GM21360 (cell line): Measurements from ENCODE around the gene GARS1.

ENCODE experiments used
- ATAC-seq: cut with Tn5 transposase; IDR thresholded peaks from one replicate; pipeline ENCODE4 v1.9.1; 2021; ENCODE audit warnings: mild to moderate bottlenecking, moderate library complexity; ENCODE audit not compliant: unreplicated experiment

The GARS1 gene

DNA sequence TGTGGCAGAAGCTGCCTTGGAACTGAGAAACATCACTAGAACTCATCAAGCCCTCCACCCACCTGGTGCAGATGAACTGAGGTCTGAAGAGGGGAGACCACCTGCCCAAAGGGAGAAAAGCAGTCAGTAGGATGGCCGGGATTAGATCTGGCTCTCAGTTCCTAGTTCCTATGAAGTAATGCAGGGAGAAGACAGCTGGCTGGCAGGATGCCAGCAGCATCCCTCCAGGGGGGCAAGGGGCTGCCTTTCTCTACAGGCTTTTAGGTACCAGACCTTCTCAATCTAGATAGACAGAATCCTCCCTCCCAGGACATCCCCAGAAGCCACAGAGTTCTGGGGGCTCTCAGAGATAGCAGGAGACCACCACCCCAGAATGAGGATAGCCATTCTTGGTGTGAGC is 79.7 kb downstream of the GARS1 start:
- ATAC-seq = no peak

DNA sequence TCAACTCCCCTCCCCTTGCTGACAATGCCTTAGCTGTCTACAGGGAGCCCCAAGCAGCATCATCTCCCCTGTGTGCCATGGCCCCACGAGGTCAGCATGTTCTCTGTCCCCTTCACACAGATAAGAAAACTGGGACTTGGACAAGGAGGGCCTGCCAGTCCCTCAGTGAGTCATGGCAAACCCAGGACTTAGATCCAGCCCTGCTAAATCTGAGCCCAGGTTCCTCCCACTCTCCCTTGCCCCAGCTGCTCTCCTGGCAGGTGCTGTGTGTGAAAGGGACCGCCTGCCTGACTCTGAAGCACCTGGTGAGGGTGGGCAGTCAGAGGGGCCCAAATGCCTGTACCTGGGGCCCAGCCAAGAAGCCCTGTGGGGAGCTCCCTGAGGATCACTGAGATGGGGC is 80.2 kb downstream of the GARS1 start:
- no peak for ATAC-seq

DNA sequence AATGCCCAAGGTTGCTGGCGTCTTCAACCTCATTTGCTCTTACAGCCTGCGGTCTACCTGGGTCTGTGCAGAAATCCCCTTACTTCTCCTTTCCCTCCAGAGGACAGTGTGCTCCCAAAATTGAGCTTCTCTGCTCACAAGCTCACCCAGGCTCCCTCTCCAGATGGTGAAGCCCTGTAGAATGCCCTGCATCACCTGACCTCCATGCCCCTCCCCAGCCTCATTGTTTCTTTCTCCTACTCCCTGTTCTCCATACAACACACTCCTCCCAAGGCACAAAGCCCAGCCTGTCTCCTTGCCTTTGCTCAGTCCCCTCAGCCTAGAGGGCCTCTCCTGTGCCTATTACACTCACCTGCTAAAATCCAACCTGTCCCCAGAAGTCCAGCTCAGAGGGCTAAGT is 84.1 kb downstream of the GARS1 start:
- ATAC-seq = no peak

DNA sequence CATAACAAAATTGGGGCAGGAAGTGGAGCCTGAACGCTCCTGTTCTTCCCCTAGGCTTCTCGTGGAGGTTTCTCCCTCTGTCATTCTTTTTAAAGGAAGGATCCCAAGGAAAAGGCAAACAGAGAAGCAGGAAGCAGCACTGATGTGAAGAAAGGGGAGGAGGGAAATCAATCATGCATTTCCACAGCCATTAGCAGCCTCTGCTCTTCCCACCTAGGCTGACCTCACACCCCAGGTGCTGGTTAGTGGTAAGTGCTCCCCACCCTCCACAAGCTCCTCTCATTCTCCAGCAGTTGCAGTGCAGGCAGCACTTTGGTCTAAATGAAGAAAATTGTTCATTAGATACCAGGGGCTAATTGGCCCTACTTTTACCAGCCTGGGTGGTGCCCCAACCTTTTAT is 85.0 kb downstream of the GARS1 start:
- no peak for ATAC-seq

DNA sequence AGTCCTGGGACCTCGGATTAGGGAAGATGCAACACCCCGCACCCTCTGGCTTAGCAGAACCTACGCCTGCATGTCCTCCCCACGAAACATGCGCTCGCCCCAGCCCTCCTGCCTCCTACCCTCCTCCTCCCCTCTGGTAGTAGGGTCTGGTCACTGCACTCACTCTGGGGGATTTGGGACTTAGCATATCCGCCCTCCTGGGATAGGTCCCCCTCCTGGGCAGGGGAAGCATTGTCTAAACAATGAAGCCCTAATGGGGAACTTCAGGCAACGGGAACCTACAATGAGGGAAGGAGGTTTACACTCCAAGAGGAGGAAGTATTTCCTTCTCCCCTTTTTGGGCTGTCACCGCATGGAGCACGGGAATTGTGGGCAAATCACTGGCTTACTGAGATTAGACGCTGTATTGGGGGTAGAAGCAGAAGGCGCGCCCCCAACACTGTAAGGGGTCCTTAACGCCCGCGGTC is 86.7 kb downstream of the GARS1 start:
- ATAC-seq = no peak

DNA sequence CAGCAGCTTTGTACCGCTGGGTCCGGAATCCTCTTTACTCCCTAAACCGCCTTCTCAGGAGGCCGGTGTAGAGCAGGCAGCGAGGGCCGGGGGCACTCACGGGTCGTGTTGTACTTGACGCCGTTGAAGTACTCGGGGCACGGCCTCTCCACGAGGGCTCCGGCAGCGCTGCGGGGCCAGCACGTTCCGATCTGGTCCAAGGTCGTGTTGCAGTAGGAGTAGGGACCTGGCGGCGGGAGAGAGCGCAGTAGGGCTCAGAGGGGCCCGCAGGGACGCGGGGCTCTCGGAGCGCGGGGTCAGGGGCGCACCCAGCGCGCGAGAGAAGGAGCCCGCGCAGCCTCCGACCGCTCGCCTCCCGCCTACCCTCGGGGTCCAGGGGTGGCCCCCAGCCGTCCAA is 87.1 kb downstream of the GARS1 start:
- ATAC-seq = no peak

DNA sequence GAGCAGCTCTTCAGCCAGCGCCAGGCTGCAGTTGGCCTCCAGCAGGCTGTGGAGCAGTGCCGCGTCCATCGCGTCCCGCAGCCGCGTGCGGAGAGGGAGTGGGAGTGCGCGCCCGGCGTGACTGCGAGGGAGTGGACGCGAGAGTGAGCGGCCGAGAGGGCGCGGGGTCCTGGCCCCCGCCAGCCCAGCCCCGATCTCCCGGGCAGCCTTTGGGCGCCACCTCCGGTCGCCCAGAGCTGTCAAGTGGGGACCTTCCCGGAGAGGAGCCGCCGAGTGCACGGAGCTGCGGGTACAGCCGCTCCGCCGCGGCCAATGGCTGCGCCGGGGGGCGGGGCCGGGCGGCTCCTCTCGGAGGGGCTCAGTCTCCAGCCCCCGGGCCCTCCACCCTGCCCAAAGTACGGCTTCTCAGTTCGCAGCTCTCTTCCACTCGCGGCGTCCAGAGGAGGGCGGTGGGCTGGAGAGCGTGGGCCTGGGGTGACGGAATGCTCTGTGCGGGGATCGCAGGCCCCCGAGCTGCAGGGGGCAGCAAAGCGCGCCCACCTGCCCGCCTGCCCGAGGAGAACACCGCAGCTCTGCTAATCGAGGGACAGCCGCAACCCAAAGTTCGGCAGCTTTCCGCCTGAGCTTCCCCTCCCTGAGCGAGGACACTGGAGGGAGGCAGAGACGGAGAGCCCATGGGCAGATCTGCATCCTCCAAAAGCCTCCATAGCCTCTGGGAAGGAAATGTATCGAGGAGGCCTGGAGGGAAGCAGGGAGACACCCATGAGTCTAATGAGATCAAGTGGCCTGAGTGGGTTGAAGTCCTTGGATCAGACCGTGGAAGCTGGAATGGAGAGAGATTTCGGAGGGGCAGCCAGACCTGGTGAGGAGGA is 87.8 kb downstream of the GARS1 start, which contains the start of gene CRHR2:
Gene CRHR2, minus strand, starts transcription at position 245 of the 872 bp plus-strand sequence. Its CDS starts 176 bp downstream, at position 69.
- no peak for ATAC-seq

DNA sequence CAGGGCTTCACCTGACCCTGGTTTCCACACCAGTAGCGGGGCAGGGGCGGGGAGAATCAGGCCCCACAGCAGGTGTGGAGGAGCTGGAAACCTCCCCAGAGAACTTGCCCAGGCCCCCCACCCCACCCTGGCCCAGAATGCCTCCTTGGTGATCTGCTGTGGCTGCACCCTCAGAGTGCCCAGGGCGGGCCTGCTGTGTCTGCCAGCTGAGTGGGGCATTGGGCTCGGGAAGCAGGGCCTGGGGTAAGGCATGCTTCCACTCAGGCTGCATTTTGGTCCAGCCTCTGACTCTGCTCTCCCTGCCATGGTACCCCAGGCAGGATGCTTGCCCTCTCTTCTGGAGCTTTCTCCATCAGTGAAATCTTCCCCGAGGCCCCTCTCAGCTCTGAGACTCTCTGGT is 88.6 kb downstream of the GARS1 start:
- ATAC-seq = no peak
